Stimulated activated naive CD4-positive, alpha-beta T cell (primary cell): ENCODE results near the gene NDST1.
A peak's percentile ranks its signal among the peaks of the same experiment; 100 is the strongest.

Experiments used
- DNase-seq, 6 experiments: peaks; one replicate each; lab custom pipeline; 2025; lab: John Stamatoyannopoulos, UW

Gene NDST1

DNA sequence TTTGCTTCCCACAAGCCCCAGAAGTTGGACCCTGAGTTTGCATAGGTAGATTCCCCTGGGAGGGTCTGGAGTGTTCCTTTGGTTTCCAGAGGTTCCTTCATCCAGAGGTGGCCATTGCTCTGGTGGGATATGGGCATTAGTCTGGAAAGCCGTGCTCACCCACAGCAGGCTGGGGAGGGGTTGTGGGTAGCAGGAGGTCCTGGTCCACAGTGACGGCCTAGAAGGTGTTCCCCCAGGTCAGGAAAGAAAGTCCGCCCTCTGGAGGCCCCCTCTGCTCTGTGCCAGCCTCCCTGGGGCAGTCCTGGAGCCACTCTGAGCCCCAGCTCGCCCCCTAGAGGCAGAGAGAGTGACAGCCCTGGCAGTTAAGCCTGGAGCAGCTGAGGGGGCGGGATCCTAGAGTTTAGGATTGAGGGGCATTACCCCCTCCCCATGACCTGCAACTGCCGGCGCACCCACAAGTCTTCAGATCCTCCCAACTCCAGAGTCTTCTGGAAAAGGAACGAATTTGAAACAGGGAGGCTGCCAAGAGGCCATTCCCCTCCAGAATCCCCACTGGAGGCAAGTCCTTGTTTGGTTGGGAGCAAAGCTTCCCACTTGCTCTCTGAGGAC, 36.8 kb downstream of the NDST1 start:
- peak in 5 of 6 experiments; percentile 4 to 35 (median 24) for DNase-seq

DNA sequence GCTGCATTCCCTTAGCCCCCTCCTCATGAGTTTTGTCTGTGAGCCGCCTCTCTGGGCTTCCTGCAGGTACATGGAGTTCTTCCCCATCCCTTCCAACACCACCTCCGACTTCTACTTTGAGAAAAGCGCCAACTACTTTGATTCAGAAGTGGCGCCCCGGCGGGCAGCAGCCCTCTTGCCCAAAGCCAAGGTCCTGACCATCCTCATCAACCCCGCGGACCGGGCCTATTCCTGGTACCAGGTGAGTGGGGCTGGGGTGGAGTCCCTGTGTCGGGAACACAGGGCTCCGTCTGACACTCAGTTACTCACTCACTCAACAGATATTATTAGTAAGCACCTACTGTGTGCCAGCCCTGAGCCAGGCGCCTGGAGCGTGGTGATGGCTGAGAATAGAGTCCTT, 37.3 kb downstream of the NDST1 start:
- DNase-seq: no peak

DNA sequence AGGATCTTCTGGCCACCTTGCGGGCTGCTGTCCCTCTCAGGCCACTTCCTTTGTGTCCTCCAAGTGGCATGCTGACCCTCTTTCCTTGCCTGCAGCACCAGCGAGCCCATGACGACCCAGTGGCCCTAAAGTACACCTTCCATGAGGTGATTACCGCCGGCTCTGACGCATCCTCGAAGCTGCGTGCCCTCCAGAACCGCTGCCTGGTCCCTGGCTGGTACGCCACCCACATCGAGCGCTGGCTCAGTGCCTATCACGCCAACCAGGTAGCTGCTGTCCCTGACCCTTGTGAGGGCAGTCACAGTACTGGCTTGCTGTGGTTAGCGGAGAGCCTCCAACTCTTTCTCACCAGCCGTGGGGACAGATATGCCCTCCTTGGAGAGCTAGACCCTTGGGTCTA, 40.2 kb downstream of the NDST1 start:
- no peak for DNase-seq

DNA sequence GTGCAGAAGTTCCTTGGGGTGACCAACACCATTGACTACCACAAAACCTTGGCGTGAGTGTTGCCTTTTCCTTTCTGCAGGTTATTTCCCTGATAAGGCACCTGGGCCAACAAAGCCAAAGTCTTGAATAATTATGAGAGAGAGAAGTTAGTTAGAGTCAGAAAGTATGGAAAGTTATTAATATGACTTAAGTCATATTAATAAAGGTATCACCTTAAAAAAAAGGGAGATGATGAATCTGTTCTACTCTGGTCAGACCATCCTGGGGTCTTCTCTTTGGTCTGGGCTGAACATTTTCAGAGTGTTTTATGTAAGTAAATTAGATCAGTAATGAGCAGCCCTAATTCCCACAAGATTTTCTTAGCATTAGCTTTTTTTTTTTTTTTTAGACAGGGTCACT, 41.8 kb downstream of the NDST1 start:
- no peak for DNase-seq

DNA sequence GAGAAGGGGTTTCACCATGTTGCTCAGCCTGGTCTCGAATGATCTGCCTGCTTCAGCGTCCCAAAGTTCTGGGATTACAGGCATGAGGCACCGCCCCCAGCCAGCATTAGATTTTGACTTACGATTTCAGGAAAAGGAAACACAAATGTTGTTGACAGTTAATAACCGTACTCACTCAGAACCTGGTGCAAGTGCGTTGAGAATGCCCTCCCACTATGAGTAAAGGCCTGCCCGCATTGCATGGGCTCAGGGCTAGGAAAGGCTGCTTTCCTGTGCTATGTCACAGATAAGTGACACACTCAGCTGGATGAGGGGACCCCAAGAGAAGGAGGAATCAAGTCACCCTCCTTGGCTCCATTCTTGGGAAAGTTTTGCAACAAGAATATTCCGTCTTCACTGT, 42.4 kb downstream of the NDST1 start:
- DNase-seq: no peak

DNA sequence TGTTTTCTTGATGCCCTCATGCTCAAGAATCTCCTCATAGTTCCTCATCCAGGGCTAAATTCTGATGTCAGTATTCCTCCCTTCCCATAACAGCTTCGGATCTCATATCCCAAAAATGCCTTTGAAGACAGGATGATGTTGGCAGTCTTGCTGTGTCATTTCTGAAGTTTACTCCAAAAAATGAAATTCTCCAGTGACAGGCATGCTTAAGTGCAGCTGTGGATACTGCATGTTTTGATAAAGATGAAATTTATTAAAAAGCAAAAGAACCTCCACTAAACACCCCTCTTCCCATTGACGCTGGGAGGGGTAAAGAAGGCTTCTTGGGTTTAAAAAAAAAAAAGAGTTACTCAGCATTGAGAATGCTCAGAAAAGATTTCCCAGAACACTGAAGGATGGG, 43.1 kb downstream of the NDST1 start:
- DNase-seq: no peak

DNA sequence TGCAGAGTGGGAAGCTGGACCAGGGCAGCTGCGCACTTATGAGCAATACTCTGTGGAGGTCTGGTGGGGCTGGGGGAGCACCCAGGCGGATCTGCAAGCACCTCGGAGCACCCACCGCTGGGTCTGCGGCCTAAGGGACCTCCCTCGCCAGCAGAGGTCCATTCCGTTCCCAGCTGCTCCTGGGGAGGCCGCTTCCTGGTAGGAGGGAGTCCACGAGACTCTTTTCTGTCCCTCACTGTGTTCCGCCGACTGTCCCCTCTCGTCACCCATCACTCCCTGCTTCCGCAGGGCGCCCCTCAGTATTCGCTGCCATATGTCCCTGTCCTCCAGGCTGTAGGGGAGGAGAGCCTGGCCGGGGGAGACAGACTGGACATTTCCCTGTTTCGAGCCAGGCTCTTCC, 45.5 kb downstream of the NDST1 start:
- DNase-seq: no peak

DNA sequence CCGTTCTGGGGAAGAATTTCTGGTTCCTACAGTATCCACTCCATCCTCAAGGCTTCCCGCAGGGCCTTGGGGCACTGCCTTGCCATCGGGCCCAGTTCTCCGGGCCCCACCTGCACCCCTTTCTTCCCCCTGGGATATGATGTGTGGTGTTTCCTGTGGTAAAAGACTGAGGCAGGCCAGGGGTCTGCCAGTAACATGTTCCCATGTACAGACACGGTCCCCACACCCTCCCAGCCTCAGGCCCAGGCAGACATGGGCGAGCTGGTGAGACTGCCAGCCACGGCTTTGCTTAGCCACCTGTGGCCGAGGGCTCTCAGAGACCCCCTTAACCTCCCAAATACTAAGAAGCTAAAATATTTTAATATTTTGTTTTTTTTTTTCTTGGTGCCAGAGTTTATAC, 46.0 kb downstream of the NDST1 start:
- no peak for DNase-seq

DNA sequence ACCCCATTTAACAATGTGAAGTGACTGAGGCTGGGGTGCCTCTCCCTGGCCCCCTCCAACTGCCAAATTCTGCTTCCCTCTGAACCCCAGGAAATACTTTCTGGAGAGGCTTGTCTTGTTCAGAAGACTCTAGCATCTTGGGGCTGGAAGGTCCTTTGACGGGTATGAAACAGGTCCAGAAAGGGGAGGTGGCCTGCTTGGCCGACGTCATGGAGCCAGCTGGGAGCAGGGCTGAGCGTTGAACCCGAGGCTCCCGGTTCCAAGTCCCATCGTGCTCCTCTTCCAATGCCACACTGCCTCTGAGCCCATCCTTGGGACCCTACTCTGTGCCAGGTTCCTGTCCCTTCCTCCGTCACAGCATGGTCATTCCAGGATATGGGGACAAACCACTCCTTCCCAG, 46.9 kb downstream of the NDST1 start:
- no peak for DNase-seq

DNA sequence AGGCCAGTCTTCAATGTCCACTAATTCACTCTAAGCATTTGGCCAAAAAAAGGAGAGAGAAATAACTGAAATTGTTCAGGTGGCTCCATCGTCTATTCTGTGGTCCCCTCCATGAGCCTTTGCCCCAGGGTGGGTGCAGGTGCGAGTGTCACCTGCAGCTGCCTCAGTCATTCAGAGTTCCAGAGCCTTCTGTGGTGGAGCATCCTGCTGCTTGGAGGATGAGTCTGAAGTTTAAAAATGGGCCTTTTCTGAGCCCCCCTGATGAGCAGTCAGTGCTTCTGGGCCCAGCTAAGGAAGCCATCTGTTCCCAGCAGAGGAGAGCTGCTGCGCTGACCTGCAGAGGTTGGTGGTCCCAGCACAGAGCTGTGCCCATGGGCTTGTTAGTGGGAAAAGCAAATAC, 48.2 kb downstream of the NDST1 start:
- no peak for DNase-seq

DNA sequence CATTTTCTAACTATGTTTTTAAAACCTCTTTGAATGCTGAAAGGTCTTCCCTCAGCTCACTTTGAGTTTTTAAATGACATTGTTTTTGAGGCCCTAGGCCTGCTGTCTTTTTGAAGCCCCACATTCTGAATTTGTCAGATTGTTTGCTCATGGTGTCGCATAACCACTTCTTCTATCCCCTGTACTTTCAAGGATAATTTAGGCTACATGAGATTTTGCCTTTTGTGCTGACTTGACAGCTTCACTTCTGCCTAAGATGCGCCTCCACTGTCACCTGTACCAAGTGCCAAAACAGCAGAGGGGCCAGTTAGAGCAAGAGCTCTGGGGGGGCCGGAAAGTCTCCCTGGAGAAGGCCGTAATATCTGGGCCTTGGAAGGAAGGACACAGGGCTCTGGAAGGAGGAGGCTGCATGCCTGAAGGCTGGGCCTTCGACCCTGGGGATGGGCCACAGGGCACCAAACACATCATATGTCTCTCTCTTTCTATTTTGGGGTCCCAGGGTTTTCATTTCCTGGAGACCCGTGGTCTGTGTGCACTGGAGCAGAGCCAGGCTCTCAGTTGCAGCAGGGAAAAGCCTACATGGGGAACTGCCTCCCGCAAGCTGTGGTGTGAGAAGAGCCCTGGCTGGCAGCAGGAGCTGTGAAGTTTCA, 49.1 kb downstream of the NDST1 start:
- no peak for DNase-seq

DNA sequence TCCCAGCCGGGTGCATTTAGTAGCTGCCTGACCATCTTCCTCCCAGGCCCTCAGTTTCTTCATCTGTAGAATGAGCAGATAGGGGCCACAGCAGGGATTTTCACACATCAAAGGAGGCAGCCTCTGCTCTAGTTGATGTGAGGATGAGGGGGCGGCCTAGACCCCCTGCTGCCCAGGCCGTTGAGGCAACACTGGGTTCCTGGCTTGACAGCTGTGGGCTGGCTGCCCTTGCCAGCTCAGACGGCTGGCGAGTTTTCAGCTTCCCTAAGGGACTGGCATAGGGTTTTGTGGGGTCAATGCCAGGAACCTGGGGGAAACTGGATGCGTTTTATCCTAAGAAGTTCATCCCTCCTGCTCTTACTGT, 49.6 kb downstream of the NDST1 start:
- no peak for DNase-seq

DNA sequence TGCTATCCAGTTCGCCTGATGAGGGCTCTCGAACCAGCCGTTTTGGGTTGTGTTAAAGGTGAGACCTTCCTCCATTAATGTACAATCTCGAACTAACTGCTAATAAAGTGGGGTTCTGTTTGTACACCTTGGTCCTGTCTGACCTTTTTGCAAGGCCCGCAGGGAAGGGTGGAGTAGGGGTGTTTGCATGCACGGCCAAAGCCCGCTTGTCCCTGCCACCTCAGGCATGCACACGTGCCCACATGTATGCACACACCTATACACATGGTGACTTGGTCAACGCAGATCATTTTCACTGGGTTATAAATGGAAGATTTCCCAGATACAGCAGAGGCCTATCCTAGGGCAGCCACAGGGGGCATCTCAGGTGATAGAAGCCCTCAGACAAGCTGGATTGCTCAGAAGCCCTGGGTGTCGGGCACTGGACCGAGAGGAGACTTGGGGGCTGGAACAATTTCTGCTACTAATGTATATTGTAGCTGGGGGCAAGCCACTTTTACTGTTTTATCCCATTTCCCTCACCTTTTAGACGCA, 50.2 kb downstream of the NDST1 start:
- DNase-seq: no peak

DNA sequence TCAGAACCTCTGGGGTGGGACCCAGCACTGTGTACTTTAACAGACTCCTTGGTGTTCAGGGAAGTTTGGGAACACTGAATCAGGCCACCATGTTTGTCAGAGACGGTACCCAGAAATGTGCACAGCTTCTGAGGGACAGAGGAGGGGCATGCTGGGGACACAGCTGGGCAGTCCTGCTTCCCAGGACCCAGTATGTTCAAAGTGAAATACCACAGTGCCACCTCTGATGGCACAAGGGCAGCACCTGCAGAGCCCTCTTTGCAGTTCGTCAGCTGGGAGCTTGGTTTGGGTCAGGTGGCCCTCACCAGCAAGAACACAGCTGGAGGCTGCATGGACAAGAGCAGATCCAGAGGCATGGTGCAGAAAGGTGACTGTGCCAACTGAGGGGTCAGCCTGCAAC, 51.2 kb downstream of the NDST1 start:
- DNase-seq: no peak

DNA sequence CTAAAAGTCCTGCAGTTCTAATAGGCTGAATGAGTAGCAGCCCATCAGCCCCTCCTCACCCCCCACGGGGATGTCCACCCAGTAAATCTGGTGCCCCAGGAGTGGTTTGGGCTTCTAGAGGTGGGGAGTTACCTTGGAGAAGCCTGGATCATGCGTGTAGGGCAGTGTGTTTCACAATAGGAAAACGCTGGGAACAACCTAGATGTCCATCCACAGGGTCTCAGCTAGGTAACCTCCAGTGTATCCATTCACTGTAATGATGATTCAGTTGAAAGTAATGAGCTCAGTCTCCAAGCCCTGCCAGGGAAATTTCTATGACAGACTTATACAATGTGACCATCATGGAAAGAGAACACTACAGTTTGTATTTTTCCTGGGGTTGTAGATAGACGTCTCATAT, 51.8 kb downstream of the NDST1 start:
- DNase-seq: no peak

DNA sequence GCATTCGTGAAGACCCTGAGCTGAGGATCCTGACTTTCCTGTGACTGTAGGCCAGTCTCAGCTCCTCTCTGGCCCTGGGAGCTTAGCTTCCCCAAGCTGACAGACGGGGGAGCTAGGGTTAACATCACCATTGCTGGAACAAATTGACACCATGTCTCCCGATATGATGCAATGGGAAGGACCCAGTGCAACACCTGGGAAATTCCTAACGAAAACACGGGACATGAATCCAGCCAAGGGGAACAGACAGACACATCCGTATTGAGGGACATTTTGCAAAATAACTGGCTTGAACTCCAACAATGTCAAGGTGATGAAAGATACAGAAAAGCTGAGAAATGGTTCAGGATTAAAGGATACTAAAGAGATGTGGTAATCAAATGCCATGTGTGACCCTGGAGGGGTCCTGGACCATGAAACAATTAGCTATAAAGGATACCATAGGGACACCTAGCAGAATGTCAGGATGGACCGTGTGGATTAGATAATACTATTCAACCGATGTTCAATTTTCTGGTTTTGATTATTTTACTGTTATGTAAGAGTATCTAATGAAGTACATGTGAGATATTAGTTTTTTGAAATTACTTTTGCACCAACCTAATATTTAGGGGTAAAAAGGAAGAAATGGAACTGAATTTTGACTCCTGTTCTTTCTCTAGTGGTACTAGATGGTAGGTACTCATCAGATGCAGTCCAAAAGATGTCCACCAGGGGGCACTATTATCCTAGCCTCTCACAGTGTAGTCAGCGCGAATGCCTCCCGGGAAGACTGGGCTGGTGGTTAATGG, 52.7 kb downstream of the NDST1 start:
- DNase-seq: peak; percentile 52 to 88 (median 80)

DNA sequence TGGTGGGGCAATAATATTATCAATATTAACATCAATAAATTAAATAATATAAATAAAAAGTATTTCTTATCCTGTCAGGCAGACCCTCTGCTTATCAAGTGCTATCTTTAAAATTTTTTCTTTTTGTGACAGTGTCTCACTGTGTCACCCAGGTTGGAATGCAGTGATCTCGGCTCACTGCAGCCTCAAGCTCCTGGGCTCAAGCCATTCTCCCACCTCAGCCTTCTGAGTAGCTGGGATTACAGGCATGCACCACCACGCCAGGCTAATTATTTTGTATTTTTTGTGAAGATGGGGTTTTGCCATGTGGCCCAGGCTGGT, 53.2 kb downstream of the NDST1 start:
- DNase-seq: no peak

DNA sequence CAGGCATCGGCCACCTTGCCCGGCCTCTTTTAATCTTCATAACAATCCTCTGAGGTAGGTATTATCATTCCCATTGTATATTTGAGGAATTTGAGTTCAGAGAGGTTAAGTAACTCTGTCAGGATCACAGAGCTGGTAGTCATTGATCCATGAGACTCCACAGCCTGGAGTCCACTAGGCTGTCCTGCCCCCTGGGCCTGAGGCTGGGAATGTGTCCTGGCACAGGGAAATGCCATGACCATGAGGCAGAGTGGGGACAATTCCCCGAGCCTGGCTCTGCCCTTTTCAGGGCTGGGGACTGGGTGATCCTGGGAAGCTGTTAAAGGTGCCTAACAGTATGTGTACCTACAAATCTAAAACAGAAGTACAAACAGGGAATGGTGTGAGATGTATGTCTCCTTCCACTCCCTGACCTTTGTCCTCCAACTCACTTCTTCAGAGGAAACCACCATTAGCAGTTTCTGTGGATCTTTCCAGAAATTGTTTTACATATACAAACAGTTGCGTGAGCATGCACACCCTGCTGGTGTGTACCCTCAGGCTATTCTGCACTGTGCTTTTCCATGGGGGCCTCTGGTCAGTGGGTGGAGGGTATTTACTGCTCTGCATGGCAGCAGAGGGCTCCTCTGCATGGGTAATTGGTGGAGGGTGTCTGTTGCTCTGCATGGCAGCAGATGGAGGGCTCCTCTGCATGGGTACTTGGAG, 53.8 kb downstream of the NDST1 start:
- DNase-seq: no peak

DNA sequence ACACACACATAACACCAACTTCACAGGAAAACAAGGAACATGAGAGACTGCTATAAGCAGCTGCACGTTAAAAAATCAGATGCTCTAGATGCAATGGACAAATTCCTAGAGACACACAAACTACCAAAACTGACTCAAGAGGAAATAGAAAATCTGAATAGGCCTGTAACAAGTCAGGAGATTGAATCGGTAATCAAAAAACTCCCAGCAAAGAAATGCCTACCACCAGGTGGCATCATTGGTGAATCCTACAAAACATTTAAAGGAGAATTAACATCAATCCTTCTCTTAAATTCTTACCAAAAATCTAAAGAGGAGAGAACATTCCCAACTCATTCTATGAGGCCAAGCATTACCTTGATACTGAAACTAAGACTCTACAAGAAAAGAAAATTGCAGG, 54.9 kb downstream of the NDST1 start:
- peak in 2 of 6 experiments; percentile 3 to 26 for DNase-seq

DNA sequence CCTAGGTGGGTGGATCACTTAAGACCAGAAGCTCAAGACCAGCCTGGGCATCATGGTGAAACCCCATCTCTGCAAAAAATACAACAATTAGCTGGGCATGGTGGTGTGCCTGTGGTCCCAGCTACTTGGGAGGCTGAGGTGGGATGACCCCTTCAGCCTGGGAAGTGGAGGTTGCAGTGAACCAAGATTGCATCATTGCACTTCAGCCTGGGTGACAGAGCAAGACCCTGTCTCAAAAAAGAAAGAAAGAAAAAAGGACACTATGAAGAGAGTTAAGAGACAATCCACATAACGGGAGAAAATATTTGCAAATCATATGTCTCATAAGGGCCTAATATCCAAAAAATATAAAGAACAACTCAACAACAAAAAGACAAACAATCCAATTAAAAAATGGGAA, 57.9 kb downstream of the NDST1 start:
- DNase-seq: no peak

DNA sequence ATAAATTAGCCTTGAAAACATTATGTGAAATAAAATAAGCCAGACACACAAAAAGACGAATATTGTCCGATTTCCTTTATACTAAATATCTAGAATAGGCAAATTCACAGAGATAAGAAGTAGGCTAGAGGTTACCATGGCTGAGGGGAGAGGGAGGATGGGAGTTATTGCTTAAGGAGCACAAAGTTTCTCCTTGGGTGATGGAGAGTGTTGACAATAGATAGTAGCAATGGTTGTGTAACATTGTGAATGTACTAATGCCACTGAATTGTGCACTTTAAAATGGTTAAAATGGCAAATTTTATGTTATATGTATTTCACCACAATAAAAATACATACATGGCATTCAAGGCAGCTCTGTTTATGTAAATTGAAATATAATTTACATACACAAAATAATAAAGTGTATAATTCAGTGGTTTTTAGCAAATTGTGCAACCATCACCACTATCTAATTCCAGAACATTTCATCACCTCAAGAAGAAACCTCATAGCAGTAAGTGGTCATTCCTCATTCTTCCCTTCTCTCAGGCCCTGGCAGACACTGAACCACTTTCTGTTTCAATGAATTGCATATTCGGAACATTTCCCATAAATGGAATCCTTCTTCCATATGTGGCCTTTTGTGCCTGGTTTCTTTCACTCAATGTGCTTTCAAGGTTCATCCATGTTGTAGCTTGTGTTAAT, 59.2 kb downstream of the NDST1 start:
- DNase-seq: no peak

DNA sequence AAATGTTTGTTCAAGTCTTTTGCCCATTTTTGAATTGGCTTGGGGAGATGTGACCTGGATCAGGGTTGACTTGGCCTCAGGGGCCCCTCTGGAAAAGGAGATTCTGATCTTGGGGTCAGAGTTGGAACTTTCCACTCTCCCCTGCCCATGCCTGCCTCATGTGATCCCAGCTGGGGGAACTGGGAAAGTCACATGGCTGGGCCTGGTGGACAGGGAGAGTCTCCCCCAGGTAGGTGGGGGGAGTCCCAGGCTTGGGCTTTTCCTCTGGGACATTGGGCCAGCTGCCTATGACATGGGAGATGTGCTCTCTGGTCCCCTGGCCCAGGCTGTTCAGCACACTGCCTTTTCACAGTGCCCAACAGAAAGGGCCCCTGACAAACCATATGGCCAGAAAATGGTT, 60.7 kb downstream of the NDST1 start:
- DNase-seq: no peak
